GM18868 (cell line): ENCODE measurements around the gene CC2D2B.
"Not testable (repeated sequence)": the region's sequence is repeated elsewhere in the genome, so short reads cannot be mapped to it uniquely, and the experiment has no call there.

Experiments
- ATAC-seq: cut with Tn5 transposase; IDR thresholded peaks from one replicate; pipeline ENCODE4 v1.9.1; 2021; ENCODE audit warnings: mild to moderate bottlenecking, moderate library complexity; ENCODE audit not compliant: unreplicated experiment

Gene CC2D2B

GRCh38 chr10:95906677-95907455 is 909 bp upstream of the CC2D2B start:
- ATAC-seq, result peak; percentile 35

- no peak for ATAC-seq
Measured at GRCh38 chr10:95908450-95908849, 675 bp downstream of the CC2D2B start.

- ATAC-seq, result no peak
Measured at GRCh38 chr10:95909561-95909960, 1.8 kb downstream of the CC2D2B start.

GRCh38 chr10:95916039-95916438 is 8.3 kb downstream of the CC2D2B start:
- not testable (repeated sequence) for ATAC-seq

GRCh38 chr10:95920798-95921426 is 13.1 kb downstream of the CC2D2B start:
- no peak for ATAC-seq

- ATAC-seq, result no peak
Measured at GRCh38 chr10:95925033-95925432, 17.3 kb downstream of the CC2D2B start.

- no peak for ATAC-seq
Measured at GRCh38 chr10:95935429-95935828, 27.7 kb downstream of the CC2D2B start.

DNA sequence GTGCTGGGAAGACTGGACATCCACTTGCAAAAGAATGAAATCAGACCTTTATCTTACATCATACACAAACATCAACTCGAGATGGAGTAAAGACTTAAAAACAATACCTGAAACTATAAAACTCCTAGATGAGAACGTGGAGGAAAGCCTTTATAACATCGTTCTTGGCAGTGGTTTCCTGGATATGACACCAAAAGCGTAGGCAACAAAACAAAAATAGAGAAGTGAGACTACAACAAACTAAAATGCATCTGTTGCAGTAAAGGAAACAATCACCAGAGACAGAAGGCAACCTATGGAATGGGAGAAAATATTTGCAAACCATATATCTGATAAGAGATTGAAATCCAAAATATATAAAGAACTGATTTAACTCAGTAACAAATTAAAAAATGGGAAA is 33.3 kb downstream of the CC2D2B start:
- ATAC-seq, result no peak

- ATAC-seq, result no peak
Measured at GRCh38 chr10:95963202-95963990, 55.6 kb downstream of the CC2D2B start.

- ATAC-seq, result no peak
Measured at GRCh38 chr10:95963991-95964389, 56.2 kb downstream of the CC2D2B start.

DNA sequence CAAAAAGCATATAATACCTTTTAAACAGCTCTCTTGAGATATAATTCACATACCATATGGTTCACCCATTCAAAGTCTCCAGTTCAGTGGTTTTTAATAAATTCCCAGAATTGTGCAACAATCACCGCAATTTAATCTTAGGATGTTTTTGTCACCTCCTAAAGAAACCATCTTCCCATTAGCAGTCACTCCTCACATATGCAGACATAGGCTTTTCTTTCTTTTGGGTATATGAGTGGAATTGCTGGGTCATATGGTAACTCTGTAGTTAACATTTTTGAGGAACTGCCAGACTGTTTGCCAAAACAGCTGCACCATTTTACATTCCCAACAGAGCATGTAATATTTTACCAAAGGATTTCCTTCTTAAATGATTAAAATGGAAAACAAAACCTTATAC is 57.0 kb downstream of the CC2D2B start:
- no peak for ATAC-seq

DNA sequence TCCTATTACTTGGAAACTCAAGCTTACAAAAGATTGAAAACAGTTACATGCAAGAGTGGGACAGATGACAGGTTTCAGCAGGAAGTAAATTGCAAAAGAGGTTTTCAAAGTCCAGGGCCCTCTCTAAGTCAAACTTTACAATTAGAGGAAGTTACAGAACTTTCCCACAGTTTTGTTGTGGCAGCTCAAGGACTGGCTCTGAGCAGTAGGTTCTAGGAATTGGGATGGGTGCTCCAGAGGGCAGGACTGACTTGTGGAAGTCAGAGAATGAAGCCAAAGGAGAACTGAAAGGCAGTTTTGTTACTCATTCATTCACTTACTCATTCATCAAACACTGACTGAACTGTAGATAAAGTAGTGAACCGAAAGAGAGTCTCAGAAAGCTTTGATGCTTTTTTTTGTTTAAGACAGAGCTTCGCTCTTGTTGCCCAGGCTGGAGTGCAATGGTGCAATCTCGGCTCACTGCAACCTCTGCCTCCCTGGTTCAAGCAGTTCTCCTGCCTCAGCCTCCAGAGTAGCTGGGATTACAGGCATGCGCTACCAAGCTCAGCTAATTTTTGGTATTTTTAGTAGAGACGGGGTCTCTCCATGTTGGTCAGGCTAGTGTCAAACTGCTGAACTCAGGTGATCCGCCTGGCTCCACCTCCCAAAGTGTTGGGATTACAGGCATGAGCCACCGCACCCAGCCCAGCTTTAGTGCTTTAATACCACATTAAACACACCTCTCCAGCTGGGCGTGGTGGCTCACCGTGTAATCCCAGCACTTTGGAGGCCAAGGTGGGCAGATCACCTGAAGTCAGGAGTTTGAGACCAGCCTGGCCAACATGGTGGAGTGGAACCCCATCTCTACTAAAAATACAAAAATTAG is 68.8 kb downstream of the CC2D2B start:
- no peak for ATAC-seq

GRCh38 chr10:95982200-95982599 is 74.4 kb downstream of the CC2D2B start:
- no peak for ATAC-seq

DNA sequence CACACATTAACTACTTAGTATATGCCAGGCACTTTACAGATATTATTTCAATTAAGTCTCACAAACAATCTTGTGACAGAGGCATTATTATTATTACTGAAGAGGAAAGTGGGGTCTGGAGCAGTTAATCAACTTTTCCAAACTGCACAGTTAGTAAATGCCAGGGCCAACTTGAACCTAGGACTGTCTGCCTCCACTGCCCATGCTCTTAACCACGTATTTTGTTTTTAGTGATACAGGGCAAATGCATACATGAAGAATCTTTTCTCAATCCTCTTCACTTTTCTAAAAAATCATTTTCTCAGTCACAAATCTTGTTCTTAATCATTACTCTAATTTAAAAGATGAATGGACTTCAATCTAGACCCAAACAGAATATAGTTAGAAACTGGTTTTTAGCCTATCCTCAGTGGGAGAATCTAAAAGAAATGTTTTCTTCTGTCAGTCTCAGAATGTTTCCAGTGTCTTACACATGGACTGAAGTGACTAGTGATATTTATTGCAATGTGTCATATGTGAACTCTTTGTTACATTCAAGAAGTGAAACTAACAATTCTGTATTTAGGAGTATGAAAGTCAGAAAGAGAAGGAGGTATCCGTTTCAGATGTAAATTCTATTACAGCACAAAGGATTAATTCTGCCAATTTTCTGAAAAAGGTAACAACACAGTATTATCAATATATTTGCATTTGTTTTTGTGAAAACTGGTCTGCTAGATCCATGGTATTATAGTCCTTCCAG is 80.1 kb downstream of the CC2D2B start:
- ATAC-seq, result peak; percentile 97

GRCh38 chr10:95988702-95989101 is 80.9 kb downstream of the CC2D2B start:
- no peak for ATAC-seq

- not testable (repeated sequence) for ATAC-seq
Measured at GRCh38 chr10:95994376-95994775, 86.6 kb downstream of the CC2D2B start.

DNA sequence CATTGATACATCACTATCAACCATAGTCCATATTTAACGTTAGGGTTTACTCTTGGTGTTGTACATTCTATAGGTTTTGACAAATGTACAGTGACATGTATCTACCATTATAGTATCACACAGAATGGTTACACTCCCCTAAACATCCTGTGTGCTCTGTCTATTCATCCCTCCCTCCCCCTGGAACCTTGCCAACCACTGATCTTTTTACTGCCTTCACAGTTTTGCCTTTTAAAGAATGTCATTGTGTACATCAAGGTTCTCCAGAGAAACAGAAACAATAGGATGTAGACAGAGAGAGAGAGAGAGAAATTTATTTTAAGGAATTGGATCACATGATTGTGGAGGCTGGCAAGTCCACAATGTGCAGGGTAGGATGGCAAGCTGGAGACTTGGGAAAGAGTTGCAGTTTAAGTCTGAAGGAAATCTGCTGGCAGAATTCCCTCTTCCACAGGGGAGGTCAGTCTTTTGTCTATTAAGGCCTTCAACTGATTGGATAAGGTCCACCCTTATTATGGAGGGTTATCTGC is 90.5 kb downstream of the CC2D2B start:
- ATAC-seq, result no peak

- ATAC-seq, result no peak
Measured at GRCh38 chr10:96013956-96014355, 106.2 kb downstream of the CC2D2B start.

- ATAC-seq, result no peak
Measured at GRCh38 chr10:96014473-96015102, 106.8 kb downstream of the CC2D2B start.
